ENCODE measurements around the gene AKIRIN1.
"Not testable (repeated sequence)": the region's sequence is repeated elsewhere in the genome, so short reads cannot be mapped to it uniquely, and the experiment has no call there.

AKIRIN1 gene

DNA sequence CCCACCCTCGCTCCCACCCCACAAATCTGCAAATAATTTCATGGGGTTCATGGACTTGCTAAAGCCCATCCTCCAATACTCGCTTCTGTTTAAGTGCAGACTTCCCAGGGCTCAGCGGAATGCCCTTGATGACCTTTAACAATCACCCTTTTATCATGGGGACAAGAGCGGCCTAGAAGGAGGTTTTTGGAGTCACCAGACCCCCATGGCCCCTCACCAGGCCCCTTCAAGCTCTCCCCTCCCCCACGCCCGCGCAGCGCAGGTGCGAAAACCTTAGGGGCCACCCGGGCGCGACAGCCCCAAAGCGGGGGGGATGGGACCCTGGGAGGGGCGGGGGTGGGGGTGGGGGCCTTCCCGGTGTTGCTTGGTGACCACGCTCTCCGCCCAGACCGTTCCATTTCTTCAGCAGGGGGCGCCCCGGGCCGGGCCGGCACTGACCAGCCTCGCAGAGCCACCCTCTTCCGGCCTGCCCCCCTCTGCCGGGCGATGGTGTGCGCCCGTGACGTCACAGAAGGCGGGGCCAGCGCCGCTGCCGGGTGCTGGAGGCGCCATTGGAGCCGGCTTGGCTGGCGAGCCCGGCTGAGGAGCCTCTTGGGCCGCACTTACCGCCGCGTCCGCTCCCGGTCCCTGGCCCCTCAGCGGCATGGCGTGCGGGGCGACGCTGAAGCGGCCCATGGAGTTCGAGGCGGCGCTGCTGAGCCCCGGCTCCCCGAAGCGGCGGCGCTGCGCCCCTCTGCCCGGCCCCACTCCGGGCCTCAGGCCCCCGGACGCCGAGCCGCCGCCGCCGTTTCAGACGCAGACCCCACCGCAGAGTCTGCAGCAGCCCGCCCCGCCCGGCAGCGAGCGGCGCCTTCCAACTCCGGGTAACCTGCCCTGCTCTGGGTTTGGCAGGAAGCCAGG, at the start of gene AKIRIN1:
Gene AKIRIN1 (plus strand): TSS at position 539 of the 900 bp plus-strand sequence. CDS start 105 bp downstream, at position 644.
- no peak for FAIRE-seq

GRCh38 chr1:38941527-38942019, 49.5 kb upstream of the AKIRIN1 start, which contains the start of gene RHBDL2:
Gene RHBDL2 (minus strand): TSS chr1:38941830. CDS start chr1:38919212, 22,618 bp downstream.
- FAIRE-seq: no peak

- no peak for FAIRE-seq
Observed at GRCh38 chr1:38942664-38943428, 48.2 kb upstream of the AKIRIN1 start.

- FAIRE-seq: no peak
Observed at GRCh38 chr1:38944547-38944946, 46.5 kb upstream of the AKIRIN1 start.

- no peak for FAIRE-seq
Observed at GRCh38 chr1:38950553-38950952, 40.5 kb upstream of the AKIRIN1 start.

- FAIRE-seq: no peak
Observed at GRCh38 chr1:38953433-38953860, 37.6 kb upstream of the AKIRIN1 start.

DNA sequence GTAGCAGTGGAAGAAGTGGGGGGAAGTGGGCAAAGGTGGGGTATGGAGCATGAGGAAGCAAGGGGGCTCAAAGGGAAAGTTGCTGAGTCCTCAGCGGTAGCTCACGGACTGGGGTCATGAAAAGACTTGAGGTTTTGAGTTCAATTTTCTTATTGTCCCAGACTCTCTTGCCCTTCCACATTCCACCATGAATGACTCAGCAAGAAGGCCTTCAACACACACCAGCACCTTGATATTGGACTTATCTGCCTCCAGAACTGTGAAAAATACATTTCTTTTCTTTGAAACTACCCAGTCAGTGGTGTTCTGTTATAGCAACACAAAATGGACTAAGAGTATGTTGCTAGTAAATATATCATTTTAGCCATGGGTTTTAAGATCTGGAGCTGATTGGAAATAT, 32.1 kb upstream of the AKIRIN1 start:
- no peak for FAIRE-seq

GRCh38 chr1:38962113-38962512, 29.0 kb upstream of the AKIRIN1 start:
- FAIRE-seq: no peak

DNA sequence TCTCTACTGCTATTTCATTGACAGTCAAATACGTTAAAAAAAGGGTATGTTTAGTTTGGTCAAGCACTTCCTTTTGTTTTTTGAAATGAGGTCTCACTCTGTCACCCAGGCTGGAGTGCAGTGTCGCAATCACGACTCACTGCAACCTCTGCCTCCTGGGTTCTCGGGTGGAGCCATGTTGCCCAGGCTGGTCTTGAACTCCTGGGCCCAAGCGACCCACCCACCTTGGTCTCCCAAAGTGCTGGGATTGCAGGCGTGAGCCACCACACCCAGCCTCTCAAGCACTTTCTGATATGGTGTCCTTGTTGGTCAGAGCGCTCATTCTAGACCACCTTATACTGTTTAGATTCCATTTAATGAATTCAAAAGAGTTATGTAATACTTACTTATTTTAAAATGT, 28.5 kb upstream of the AKIRIN1 start:
- no peak for FAIRE-seq

DNA sequence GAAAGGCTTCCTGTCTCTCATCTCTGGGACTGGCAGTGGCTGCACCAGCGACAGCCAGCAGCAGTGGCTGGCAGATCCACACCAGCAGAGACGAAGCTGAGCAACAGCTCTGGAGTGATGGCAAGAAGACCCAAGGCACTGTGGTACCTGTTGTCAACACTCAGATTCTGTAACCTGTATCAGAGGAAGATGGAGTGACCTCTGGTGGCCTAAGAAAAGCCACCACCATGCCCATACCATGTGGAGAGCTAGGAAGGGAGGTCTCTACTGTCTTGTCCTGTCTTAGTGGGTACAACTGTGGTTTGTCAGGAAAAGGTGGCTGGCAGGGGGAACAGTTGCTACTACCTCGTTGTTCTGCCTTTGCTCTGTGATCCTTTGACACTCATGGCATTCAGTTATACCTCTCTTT, 26.9 kb upstream of the AKIRIN1 start:
- FAIRE-seq: no peak

DNA sequence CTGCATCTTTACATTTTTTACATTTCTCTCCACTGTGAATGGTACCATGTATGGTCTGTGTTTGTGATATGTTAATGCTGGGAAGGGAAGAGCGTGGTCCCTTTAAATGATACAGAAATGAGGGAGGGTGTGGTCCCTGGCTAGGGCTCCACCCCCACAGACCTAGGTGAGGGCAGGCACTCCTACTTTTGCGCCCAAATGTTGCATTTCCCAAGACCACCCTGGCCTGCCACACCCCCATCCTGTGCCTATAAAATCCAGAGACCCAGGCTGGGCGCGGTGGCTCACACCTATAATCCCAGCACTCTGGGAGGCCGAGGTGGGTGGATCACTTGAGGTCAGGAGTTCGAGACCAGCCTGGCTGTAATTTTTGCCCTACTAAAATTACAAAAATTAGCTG, 17.9 kb upstream of the AKIRIN1 start:
- FAIRE-seq: not testable (repeated sequence)

GRCh38 chr1:38973659-38974437, 17.2 kb upstream of the AKIRIN1 start:
- FAIRE-seq: no peak

- not testable (repeated sequence) for FAIRE-seq
Observed at GRCh38 chr1:38977399-38978244, 13.5 kb upstream of the AKIRIN1 start.

DNA sequence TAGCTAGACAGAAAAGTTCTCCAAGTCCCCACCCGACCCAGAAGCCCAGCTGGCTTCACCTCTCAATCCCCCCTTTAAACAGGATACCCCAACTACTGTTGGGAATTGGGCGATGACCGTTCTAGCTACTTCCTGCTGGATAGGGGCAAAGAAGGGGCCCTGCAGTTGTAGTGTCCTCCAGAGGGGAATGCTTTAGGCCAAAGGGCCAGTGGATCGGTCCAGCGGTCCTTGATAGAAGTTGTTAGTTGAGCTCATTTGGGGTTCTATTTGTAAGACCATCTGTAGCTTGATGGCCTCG, 12.9 kb upstream of the AKIRIN1 start:
- not testable (repeated sequence) for FAIRE-seq

DNA sequence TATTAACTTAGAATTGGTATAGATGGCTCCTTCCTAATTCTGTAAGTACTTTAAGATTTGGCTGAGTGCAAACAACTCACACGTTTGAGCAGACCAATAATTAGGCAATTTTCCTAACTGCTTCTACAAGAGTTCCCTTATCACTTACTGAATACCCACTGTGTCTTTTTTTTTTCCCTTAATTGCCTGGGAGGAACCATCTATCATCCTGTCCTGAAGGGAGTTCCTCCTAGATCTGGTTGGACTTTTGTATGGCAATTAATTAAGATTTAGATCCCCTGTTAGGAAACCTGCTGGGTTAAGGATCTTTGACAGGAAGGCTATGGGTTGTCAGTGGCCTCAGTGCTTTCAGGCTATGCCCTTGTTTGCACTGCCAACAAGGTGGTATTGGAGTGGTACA, 11.7 kb upstream of the AKIRIN1 start:
- not testable (repeated sequence) for FAIRE-seq

DNA sequence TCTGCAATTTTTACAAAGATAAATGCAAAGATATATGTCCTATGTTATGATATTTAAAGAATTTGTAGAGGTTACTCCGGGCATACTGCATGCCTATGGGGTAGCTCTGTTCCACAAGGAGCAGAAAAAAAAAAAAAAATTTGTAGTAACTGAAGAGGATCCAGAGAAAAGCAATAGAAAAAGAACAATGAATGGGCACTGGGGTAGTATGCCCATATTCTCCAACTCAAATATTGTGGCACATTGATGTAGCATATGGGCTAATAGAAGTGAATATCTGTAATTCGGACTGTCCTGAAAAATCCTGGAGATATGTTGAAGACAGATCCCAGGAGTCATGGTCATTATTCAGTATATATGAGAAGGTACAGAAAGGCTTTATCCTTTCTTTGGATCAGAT, 1.1 kb upstream of the AKIRIN1 start:
- no peak for FAIRE-seq

DNA sequence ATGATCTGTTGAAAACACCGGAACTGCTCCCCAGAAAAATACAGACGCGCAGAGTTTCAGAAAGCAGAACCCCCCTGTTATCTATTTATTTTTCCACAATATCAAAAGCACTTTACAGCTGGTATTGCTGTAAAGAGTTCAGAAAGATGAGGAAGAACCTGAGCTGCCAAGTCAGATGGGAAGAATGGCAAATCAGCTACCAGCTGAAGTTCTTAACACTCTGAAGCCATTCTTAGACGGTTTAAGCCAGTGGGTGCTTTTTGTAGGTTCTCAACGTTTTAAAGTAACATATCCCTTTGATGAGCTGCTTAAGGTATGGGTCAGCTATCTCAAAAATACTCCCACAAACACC, 714 bp upstream of the AKIRIN1 start:
- FAIRE-seq: peak; percentile 11

DNA sequence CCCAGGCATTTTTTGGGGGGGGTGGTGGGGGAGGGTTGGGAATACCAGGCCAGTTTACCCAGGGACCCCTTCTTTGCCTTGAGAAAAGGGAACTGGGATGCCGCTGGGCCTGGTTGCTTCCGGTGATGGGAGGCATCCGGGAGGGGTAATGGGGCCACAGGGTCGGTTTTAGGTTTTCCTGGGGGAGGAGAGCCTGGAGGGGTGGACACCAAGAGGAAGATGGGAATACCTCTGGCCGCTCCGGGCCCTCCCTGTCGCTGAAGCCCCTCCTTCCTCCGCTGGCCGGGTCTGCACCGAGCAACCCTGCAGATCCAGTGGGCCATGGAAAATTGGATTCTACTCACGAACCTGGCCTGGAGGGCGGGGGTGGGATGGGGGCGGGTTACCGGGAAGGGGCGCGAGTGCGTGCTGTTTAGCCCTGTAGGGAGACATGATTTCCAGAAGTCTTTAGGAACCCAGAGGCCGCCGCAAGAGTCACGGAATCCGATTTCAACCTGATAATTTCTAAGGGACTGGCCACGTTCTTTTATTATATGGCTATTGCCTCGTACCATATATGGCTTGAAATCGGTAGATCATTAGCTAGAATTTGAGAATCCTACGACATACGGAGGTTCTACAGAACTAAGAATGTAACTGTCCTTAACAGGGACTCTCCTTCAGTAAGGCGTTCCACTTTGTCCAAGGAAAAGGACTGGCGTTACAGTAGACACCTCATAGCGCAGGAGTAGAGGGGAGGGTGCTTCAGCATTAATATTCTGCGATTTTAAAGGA, 749 bp downstream of the AKIRIN1 start:
- no peak for FAIRE-seq

DNA sequence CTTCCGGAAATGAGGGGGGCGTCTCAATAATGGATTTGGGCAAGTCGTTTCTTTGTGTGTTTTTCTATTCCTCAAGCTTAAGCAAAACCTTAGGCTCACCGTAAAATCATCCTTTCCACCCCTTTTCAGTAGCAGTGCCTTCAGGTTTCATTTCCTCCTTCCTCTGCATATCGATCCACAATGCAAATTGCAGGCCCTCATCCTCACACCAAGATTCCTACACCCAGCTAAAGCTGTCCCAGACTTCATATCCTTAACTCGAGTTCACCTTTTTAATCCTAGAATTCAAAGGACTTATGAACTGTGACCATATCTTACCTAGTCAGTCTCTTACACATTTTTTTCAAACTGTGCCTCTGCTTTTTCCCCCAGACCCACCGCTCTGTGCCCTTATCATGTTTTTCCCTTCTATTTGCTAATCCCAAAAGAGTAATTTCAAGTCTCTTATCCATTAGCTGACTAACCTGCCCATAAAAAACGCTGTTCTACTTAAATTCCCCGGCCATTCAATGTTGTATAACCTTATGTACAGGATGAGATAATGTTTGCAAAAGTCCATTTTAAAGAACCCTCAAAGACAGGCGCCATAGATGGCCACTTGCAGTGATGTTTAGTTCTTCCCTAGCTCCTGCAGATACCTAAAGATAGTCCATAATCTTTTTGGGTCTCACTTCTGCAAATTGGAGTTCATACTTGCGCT, 1.5 kb downstream of the AKIRIN1 start:
- FAIRE-seq: no peak

DNA sequence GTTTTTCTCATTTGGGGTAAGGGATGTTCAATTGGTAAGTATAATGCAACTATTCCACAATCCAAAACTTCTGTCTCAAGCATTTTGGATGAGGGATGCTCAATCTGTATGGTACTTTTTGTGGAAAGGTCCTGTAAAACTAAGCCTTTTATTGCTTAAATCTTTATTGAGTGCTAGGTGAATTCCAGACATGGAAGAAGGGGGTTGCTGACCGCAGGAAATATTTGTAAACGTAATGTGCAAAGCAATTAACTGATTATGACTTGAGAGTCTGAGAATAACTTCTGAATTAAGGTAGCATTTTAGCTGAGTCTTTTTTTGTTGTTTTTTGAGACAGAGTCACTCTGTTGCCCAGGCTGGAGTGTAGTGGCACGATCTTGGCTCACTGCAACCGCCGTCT, 3.1 kb downstream of the AKIRIN1 start:
- FAIRE-seq: no peak

Data from A204.1 (cell line).